Stomach (tissue), 9 donors: ENCODE results near the gene ALG10. TPM values are rescaled to one million over a fixed set of nuclear protein-coding genes. Genes with fewer than 3 reads are reported as not detected.

Source experiments
- DNase-seq, 2 donors: peaks; one replicate each; pipeline versions ENCODE4 v3.0.0 to v3.0.0-alpha.2; 2013 to 2019
- H3K27ac ChIP-seq, 5 donors: fragments of 200-600 bp in 4 of 5; sonication (generic) in 4 of 5; one replicate each; pipeline ENCODE4 v1.5.1; 2013 to 2019; ENCODE audit warnings: mild to moderate bottlenecking in 1 of 5, moderate library complexity in 1 of 5
- H3K27me3 ChIP-seq, 3 donors: fragments of 200-600 bp; sonication (generic); one replicate each; pipeline ENCODE4 v1.5.1; 2017 to 2019; ENCODE audit warnings: mixed run types in 1 of 3
- H3K36me3 ChIP-seq, 4 donors: fragments of 200-600 bp; sonication (generic); 1 replicate in 3 of 4; 2 replicates in 1 of 4; pipeline ENCODE4 v1.5.1; 2016 to 2019
- H3K4me1 ChIP-seq, 4 donors: fragments of 200-600 bp; sonication (generic); one replicate each; pipeline ENCODE4 v1.5.1; 2016 to 2019
- H3K4me3 ChIP-seq, 4 donors: fragments of 200-600 bp; sonication (generic) in 3 of 4; one replicate each; pipeline ENCODE4 v1.5.1; 2016 to 2019; ENCODE audit warnings: mild to moderate bottlenecking in 1 of 4
- H3K9me3 ChIP-seq, 4 donors: fragments of 200-600 bp; sonication (generic); one replicate each; pipeline ENCODE4 v1.5.1; 2016 to 2019
- EP300 ChIP-seq: sonication (generic); formaldehyde crosslinking; IDR thresholded peaks from one replicate; pipeline ENCODE4 v1.6.1; 2017; ENCODE audit warnings: antibody characterized with exemption
- POLR2A ChIP-seq, 4 donors: fragments of 450-650 bp; IDR thresholded peaks; one replicate each; pipeline ENCODE4 v1.6.1; 2016; ENCODE audit warnings: antibody characterized with exemption in 4 of 4, control low read depth in 2 of 4, mild to moderate bottlenecking in 1 of 4, moderate library complexity in 1 of 4
- POLR2AphosphoS5 ChIP-seq, 3 donors: sonication (generic); formaldehyde crosslinking; IDR thresholded peaks; one replicate each; pipeline ENCODE4 v1.6.1; 2016; ENCODE audit warnings: antibody characterized with exemption in 3 of 3
- WGBS, 5 donors: extraction: QIAGEN DNeasy Blood & Tissue Kit in 3 of 5; methylation state at CpG; one replicate each; pipeline versions ENCODE4 v1.1.5 to v1.1.7; 2013 to 2018; 5-methylcytosine and 5-hydroxymethylcytosine counted together
- intact Hi-C: fragments of 100-400 bp; cut with DNase I; formaldehyde crosslinking; loops from one replicate; pipeline ENCODE4 v1.15.1; 2023; ENCODE audit warnings: low total_unique reads
- polyA plus RNA-seq, 3 donors: library from polyadenylated mRNA; stranded (reverse); fragments of 200-250 nt; gene quantifications; one replicate each; pipeline ENCODE4 v1.2.3, GENCODE V29; 2013
- small RNA-seq, 4 donors: library from RNA; depleted of rRNA; stranded (forward); fragments of <200 nt; gene quantifications; one replicate each; pipeline ENCODE3, GENCODE V24; 2016
- total RNA-seq, 5 donors: library from RNA; depleted of rRNA; stranded (reverse); fragments of >200 nt; gene quantifications; one replicate each; pipeline versions ENCODE4 v1.1.0 to v1.2.3, GENCODE V29; 2014 to 2016
- TF ChIP-seq, protein P1 (sequence below), 7 experiments: fragments of 450-650 bp in 4 of 7; fragments of 200-600 bp in 3 of 7; sonication (generic) in 3 of 7; IDR thresholded peaks; one replicate each; pipeline ENCODE4 v1.5.1; 2016 to 2019; ENCODE audit warnings: antibody characterized with exemption in 7 of 7, control low read depth in 2 of 7, mild to moderate bottlenecking in 1 of 7
- donor health status: healthy with polysubstance abuse.
- donor health status: Bipolar disorder and iron deficiency.
- donor health status: healthy.

The ALG10 gene
- total and polyA plus RNA-seq, 8 donors: 0.58 to 21.3 (median 1.6) TPM

GRCh38 chr12:34048714-34049113 lies 26.4 kb downstream of the ALG10 start:
- Histone ChIP-seq H3K4me3 (no peak overlapping the region), H3K27me3 (no peaks in the 10 kb centered on the region), H3K36me3 (no peaks in the 10 kb centered on the region), H3K27ac (no peak overlapping the region), H3K9me3 (peaks cover 0 to 49% (median 26%) of the 10 kb centered on the region in 4 donors), H3K4me1 (no peaks in the 10 kb centered on the region)
- 84 to 100% (median 93%) methylated on average over 1 to 2 of the region's 2 CpGs for WGBS, 5 donors
- TF ChIP-seq POLR2A (IDR thresholded peaks at IDR 0.05) (no peak), POLR2AphosphoS5 (IDR thresholded peaks at IDR 0.05) (no peak), EP300 (no peak)
- TF ChIP-seq, protein P1, sequence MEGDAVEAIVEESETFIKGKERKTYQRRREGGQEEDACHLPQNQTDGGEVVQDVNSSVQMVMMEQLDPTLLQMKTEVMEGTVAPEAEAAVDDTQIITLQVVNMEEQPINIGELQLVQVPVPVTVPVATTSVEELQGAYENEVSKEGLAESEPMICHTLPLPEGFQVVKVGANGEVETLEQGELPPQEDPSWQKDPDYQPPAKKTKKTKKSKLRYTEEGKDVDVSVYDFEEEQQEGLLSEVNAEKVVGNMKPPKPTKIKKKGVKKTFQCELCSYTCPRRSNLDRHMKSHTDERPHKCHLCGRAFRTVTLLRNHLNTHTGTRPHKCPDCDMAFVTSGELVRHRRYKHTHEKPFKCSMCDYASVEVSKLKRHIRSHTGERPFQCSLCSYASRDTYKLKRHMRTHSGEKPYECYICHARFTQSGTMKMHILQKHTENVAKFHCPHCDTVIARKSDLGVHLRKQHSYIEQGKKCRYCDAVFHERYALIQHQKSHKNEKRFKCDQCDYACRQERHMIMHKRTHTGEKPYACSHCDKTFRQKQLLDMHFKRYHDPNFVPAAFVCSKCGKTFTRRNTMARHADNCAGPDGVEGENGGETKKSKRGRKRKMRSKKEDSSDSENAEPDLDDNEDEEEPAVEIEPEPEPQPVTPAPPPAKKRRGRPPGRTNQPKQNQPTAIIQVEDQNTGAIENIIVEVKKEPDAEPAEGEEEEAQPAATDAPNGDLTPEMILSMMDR (IDR thresholded peaks at IDR 0.05): no peak
- intact Hi-C loops: no loop called here
- no peak for DNase-seq

DNA sequence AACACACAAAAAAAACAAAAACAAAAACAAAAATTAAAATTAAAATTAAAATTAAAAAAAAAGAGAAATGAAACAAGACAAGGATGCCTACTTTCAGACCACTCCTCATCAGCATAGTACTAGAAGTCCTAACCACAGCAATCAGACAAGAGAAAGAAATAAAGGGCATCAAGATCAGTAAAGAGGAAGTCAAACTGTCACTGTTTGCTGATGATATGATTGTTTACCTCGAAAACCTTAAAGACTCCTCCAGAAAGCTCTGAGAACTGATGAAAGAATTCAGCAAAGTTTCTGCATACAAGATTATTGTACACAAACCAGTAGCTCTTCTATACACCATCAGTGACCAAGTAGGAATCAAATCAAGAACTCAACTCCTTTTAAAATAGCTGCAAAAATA lies 29.2 kb downstream of the ALG10 start:
- Histone ChIP-seq H3K4me1 (no peaks in the 10 kb centered on the region), H3K4me3 (no peak overlapping the region), H3K27me3 (no peaks in the 10 kb centered on the region), H3K9me3 (peaks cover 0 to 49% (median 26%) of the 10 kb centered on the region in 4 donors), H3K36me3 (no peaks in the 10 kb centered on the region), H3K27ac (no peak overlapping the region)
- intact Hi-C loops: no loop called here
- no peak for TF ChIP-seq EP300
- no peak for TF ChIP-seq POLR2AphosphoS5 (IDR thresholded peaks at IDR 0.05)
- TF ChIP-seq, protein P1 (IDR thresholded peaks at IDR 0.05): no peak
- no peak for TF ChIP-seq POLR2A (IDR thresholded peaks at IDR 0.05)
- DNase-seq: no peak
- WGBS, 5 donors: 44 to 63% (median 53%) methylated on average over 1 of the region's 1 CpG

DNA sequence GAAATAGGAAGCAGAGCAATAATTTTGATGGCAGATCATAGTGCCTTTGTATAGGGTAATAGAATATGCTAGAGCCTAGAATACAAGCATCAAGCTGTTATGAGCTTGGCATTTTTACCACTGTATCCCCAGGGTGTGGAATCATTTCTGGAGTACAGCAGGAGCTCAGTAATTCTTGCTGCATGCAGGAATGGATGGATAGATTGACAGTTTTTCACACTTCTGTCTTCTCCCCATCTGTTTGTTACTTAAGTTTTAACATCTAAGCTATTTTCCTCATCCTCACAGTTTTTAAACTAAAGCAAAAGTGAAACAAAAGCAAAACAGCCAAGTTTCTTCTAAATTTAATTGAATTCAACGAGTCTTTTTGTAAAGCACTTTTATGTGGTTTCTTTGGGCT lies 32.6 kb downstream of the ALG10 start:
- 19 to 43% (median 26%) methylated on average over 1 of the region's 1 CpG for WGBS, 5 donors

More for the DNA sequence above, 32.6 kb downstream of the ALG10 start:
- intact Hi-C loops: no loop called here
- Histone ChIP-seq H3K27me3 (no peaks in the 10 kb centered on the region), H3K4me1 (no peaks in the 10 kb centered on the region), H3K9me3 (peaks cover 0 to 25% (median 11%) of the 10 kb centered on the region in 4 donors), H3K4me3 (no peak overlapping the region), H3K27ac (no peak overlapping the region), H3K36me3 (no peaks in the 10 kb centered on the region)
- DNase-seq: no peak
- TF ChIP-seq EP300 (no peak), POLR2A (IDR thresholded peaks at IDR 0.05) (no peak), POLR2AphosphoS5 (IDR thresholded peaks at IDR 0.05) (no peak)
- TF ChIP-seq, protein P1 (IDR thresholded peaks at IDR 0.05): no peak

Small RNA genes lying within 50 kb of the gene (small RNA-seq; reads per million reads assigned to genes)
- gene RF00019: 0 reads per million in 4 donors
